ENCODE results near the gene SCN9A.
A peak's percentile ranks its signal among the peaks of the same experiment; 100 is the strongest.

The SCN9A gene

DNA sequence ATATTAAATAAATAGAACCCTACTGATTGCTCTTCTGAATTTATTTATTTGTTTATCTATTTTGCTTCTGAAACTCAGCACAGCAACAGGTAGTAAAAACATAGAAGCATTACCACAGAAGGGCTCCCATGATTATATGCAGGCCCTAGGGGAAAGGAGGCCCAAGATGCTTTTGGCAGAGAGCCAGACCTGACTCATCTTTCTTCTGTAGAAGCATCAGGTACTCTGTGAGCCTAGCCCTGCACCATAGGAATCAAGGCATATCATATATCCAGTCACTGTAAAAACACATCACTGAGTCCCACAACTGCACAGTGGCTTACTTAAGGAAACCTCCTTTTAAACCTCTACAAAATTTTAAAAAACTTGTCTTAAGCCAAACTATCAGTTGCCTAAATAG lies 1.8 kb downstream of the SCN9A start (continued):
- TF ChIP-seq, protein P1, sequence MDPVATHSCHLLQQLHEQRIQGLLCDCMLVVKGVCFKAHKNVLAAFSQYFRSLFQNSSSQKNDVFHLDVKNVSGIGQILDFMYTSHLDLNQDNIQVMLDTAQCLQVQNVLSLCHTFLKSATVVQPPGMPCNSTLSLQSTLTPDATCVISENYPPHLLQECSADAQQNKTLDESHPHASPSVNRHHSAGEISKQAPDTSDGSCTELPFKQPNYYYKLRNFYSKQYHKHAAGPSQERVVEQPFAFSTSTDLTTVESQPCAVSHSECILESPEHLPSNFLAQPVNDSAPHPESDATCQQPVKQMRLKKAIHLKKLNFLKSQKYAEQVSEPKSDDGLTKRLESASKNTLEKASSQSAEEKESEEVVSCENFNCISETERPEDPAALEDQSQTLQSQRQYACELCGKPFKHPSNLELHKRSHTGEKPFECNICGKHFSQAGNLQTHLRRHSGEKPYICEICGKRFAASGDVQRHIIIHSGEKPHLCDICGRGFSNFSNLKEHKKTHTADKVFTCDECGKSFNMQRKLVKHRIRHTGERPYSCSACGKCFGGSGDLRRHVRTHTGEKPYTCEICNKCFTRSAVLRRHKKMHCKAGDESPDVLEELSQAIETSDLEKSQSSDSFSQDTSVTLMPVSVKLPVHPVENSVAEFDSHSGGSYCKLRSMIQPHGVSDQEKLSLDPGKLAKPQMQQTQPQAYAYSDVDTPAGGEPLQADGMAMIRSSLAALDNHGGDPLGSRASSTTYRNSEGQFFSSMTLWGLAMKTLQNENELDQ (tag by site-specific recombination; IDR thresholded peaks at IDR 0.05; ENCODE audit: low read depth) = no peak
- TF ChIP-seq HOXD13 (CRISPR knock-in tag; IDR thresholded peaks at IDR 0.05; ENCODE audit: borderline replicate concordance) (no peak), ZNF701 (tag by site-specific recombination; IDR thresholded peaks at IDR 0.05) (no peak), ZNF777 (tag by site-specific recombination; IDR thresholded peaks at IDR 0.05; ENCODE audit: borderline replicate concordance) (no peak), ZNF600 (tag by site-specific recombination; IDR thresholded peaks at IDR 0.05) (peak; percentile 26; the same call in 1 of the 2 replicates), ZNF366 (tag by site-specific recombination; conservative IDR thresholded peaks at IDR 0.05) (0 out of 2 replicates have a peak, but pooled peaks have one; percentile 38)
- TF ChIP-seq, protein P2, sequence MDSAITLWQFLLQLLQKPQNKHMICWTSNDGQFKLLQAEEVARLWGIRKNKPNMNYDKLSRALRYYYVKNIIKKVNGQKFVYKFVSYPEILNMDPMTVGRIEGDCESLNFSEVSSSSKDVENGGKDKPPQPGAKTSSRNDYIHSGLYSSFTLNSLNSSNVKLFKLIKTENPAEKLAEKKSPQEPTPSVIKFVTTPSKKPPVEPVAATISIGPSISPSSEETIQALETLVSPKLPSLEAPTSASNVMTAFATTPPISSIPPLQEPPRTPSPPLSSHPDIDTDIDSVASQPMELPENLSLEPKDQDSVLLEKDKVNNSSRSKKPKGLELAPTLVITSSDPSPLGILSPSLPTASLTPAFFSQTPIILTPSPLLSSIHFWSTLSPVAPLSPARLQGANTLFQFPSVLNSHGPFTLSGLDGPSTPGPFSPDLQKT (IDR thresholded peaks at IDR 0.05; ENCODE audit: borderline replicate concordance, low read depth, low read length) = no peak
- TF ChIP-seq, protein P3, sequence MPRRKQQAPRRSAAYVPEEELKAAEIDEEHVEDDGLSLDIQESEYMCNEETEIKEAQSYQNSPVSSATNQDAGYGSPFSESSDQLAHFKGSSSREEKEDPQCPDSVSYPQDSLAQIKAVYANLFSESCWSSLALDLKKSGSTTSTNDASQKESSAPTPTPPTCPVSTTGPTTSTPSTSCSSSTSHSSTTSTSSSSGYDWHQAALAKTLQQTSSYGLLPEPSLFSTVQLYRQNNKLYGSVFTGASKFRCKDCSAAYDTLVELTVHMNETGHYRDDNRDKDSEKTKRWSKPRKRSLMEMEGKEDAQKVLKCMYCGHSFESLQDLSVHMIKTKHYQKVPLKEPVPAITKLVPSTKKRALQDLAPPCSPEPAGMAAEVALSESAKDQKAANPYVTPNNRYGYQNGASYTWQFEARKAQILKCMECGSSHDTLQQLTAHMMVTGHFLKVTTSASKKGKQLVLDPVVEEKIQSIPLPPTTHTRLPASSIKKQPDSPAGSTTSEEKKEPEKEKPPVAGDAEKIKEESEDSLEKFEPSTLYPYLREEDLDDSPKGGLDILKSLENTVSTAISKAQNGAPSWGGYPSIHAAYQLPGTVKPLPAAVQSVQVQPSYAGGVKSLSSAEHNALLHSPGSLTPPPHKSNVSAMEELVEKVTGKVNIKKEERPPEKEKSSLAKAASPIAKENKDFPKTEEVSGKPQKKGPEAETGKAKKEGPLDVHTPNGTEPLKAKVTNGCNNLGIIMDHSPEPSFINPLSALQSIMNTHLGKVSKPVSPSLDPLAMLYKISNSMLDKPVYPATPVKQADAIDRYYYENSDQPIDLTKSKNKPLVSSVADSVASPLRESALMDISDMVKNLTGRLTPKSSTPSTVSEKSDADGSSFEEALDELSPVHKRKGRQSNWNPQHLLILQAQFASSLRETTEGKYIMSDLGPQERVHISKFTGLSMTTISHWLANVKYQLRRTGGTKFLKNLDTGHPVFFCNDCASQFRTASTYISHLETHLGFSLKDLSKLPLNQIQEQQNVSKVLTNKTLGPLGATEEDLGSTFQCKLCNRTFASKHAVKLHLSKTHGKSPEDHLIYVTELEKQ (tag by site-specific recombination; IDR thresholded peaks at IDR 0.05; ENCODE audit: borderline replicate concordance) = peak; percentile 70; the same call in 1 of the 2 replicates
- TF ChIP-seq, protein P4, sequence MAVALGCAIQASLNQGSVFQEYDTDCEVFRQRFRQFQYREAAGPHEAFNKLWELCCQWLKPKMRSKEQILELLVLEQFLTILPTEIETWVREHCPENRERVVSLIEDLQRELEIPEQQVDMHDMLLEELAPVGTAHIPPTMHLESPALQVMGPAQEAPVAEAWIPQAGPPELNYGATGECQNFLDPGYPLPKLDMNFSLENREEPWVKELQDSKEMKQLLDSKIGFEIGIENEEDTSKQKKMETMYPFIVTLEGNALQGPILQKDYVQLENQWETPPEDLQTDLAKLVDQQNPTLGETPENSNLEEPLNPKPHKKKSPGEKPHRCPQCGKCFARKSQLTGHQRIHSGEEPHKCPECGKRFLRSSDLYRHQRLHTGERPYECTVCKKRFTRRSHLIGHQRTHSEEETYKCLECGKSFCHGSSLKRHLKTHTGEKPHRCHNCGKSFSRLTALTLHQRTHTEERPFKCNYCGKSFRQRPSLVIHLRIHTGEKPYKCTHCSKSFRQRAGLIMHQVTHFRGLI (tag by site-specific recombination; IDR thresholded peaks at IDR 0.05) = no peak; the same call in 1 of the 2 replicates
- TF ChIP-seq, protein P5, sequence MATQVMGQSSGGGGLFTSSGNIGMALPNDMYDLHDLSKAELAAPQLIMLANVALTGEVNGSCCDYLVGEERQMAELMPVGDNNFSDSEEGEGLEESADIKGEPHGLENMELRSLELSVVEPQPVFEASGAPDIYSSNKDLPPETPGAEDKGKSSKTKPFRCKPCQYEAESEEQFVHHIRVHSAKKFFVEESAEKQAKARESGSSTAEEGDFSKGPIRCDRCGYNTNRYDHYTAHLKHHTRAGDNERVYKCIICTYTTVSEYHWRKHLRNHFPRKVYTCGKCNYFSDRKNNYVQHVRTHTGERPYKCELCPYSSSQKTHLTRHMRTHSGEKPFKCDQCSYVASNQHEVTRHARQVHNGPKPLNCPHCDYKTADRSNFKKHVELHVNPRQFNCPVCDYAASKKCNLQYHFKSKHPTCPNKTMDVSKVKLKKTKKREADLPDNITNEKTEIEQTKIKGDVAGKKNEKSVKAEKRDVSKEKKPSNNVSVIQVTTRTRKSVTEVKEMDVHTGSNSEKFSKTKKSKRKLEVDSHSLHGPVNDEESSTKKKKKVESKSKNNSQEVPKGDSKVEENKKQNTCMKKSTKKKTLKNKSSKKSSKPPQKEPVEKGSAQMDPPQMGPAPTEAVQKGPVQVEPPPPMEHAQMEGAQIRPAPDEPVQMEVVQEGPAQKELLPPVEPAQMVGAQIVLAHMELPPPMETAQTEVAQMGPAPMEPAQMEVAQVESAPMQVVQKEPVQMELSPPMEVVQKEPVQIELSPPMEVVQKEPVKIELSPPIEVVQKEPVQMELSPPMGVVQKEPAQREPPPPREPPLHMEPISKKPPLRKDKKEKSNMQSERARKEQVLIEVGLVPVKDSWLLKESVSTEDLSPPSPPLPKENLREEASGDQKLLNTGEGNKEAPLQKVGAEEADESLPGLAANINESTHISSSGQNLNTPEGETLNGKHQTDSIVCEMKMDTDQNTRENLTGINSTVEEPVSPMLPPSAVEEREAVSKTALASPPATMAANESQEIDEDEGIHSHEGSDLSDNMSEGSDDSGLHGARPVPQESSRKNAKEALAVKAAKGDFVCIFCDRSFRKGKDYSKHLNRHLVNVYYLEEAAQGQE (tag by site-specific recombination; IDR thresholded peaks at IDR 0.05) = no peak

DNA sequence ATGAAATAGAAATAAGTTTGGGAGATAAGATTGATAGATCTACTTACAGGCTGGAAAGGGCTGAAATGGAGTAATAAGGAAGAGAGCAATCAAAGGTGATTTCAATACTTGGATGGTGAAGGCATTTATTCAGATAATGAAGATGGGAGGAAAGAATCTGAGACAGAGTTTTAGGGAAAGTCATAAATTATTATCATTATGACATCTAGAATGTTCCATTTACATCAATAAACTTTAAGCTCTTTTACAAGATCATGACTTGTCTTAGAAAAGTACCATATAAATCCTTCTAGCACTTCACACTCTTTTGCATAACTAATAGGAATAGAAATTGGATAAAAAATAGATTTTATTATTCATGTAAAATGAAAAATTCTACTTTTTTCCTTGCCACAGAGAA lies 2.2 kb downstream of the SCN9A start:
- Histone ChIP-seq H3K36me3 (ENCODE audit: control insufficient read depth in 2 of 2, insufficient read depth in 1 of 2, low read length in 2 of 2) (no peaks in the 10 kb centered on the region), H3K4me3 (ENCODE audit: low read depth, low read length) (no peak overlapping the region), H3K27ac (ENCODE audit: extremely low read depth, low read depth, low read length) (no peak overlapping the region), H3K4me1 (ENCODE audit: control insufficient read depth, insufficient read depth, low read length) (peaks cover 20% of the 10 kb centered on the region), H3K9me3 (ENCODE audit: control insufficient read depth, insufficient read depth, low read depth, low read length) (no peaks in the 10 kb centered on the region)
- POLR2A ChIA-PET = no interaction called here
- CTCF ChIA-PET = interaction anchor here (3.0 to 4.3 kb wide), 2 partner anchors 12 to 13 kb away, joined by 17 to 25 read pairs; no protein-coding TSS in a partner anchor
- TF ChIP-seq ZNF404 (tag by site-specific recombination; IDR thresholded peaks at IDR 0.05) = no peak
- no peak for TF ChIP-seq HOXC10 (CRISPR knock-in tag; IDR thresholded peaks at IDR 0.05)
- TF ChIP-seq WT1 (tag by site-specific recombination; IDR thresholded peaks at IDR 0.05) = peak; percentile 65
- no peak for TF ChIP-seq ZNF350 (tag by site-specific recombination; IDR thresholded peaks at IDR 0.05)
- TF ChIP-seq ZEB2 (tag by site-specific recombination; IDR thresholded peaks at IDR 0.05) = no peak
- no peak for TF ChIP-seq ZBTB1 (tag by site-specific recombination; IDR thresholded peaks at IDR 0.05)
- TF ChIP-seq, protein P6, sequence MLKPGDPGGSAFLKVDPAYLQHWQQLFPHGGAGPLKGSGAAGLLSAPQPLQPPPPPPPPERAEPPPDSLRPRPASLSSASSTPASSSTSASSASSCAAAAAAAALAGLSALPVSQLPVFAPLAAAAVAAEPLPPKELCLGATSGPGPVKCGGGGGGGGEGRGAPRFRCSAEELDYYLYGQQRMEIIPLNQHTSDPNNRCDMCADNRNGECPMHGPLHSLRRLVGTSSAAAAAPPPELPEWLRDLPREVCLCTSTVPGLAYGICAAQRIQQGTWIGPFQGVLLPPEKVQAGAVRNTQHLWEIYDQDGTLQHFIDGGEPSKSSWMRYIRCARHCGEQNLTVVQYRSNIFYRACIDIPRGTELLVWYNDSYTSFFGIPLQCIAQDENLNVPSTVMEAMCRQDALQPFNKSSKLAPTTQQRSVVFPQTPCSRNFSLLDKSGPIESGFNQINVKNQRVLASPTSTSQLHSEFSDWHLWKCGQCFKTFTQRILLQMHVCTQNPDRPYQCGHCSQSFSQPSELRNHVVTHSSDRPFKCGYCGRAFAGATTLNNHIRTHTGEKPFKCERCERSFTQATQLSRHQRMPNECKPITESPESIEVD (tag by site-specific recombination; IDR thresholded peaks at IDR 0.05) = peak; percentile 58; the same call in 1 of the 2 replicates
- TF ChIP-seq, protein P7, sequence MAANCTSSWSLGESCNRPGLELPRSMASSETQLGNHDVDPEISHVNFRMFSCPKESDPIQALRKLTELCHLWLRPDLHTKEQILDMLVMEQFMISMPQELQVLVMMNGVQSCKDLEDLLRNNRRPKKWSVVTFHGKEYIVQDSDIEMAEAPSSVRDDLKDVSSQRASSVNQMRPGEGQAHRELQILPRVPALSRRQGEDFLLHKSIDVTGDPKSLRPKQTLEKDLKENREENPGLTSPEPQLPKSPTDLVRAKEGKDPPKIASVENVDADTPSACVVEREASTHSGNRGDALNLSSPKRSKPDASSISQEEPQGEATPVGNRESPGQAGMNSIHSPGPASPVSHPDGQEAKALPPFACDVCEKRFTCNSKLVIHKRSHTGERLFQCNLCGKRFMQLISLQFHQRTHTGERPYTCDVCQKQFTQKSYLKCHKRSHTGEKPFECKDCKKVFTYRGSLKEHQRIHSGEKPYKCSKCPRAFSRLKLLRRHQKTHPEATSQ (tag by site-specific recombination; IDR thresholded peaks at IDR 0.05) = no peak
- TF ChIP-seq FEZF1 (tag by site-specific recombination; IDR thresholded peaks at IDR 0.05) = peak; percentile 88
